Activated CD4-positive, alpha-beta T cell treated with anti-CD3 and anti-CD28 coated beads for 36 hours (primary cell): ENCODE data around the gene CARMIL1. TPM values are rescaled to one million over a fixed set of nuclear protein-coding genes. Genes with fewer than 3 reads are reported as not detected.

Experiments used
- ATAC-seq: fragments of 200-7000 bp; cut with Tn5 transposase; one replicate; pipeline ENCODE4 v1.10.0; 2021; ENCODE audit warnings: mild to moderate bottlenecking, moderate library complexity
- CTCF ChIA-PET: fragments of 350-600 bp; sonication (Branson Sonifier 250); formaldehyde crosslinking; loops from one replicate; lab custom pipeline; 2021; ENCODE audit warnings: antibody characterized with exemption; lab: Charles Lee
- POLR2A ChIA-PET: fragments of 350-600 bp; sonication (Branson Sonifier 250); formaldehyde crosslinking; loops from one replicate; lab custom pipeline; 2021; ENCODE audit warnings: antibody characterized with exemption, inconsistent platforms; lab: Charles Lee
- DNase-seq: peaks from one replicate; pipeline ENCODE4 v3.0.0-alpha.2; 2020
- H3K27ac Mint-ChIP-seq: one replicate; pipeline ENCODE4 v1.8.0; 2021; ENCODE audit warnings: mixed read lengths
- H3K27me3 Mint-ChIP-seq: one replicate; pipeline ENCODE4 v1.8.0; 2021; ENCODE audit warnings: mixed read lengths
- H3K36me3 Mint-ChIP-seq: one replicate; pipeline ENCODE4 v1.8.0; 2021; ENCODE audit warnings: low read depth, mixed read lengths
- H3K4me1 Mint-ChIP-seq: one replicate; pipeline ENCODE4 v1.8.0; 2021; ENCODE audit warnings: mixed read lengths
- H3K4me3 Mint-ChIP-seq: one replicate; pipeline ENCODE4 v1.8.0; 2021; ENCODE audit warnings: mild to moderate bottlenecking, moderate library complexity, mixed read lengths
- H3K9me3 Mint-ChIP-seq: one replicate; pipeline ENCODE4 v1.8.0; 2021; ENCODE audit warnings: low read depth, mixed read lengths
- intact Hi-C, 2 experiments: fragments of 100-400 bp; cut with DNase I in 1 of 2; cut with micrococcal nuclease in 1 of 2; formaldehyde crosslinking; loops; one replicate each; pipeline versions ENCODE4 v1.14.2 to v1.15.1; 2022 to 2024; cut with DNase I, micrococcal nuclease
- total RNA-seq, 2 experiments: library from RNA; stranded (reverse); gene quantifications; one replicate each; pipeline ENCODE4 v1.2.3, GENCODE V29; 2021

The CARMIL1 gene
- total RNA-seq, 2 experiments from 2014 or later = 4.5 to 4.9 TPM

- POLR2A ChIA-PET = no interaction called here
- Mint-ChIP-seq H3K4me1 (peaks cover 14% of the 10 kb centered on the region), H3K27me3 (no peaks in the 10 kb centered on the region), H3K9me3 (no peaks in the 10 kb centered on the region), H3K36me3 (no peaks in the 10 kb centered on the region), H3K4me3 (no peak overlapping the region), H3K27ac (no peak overlapping the region)
- ATAC-seq (no peak), DNase-seq (no peak)
- intact Hi-C loops = no loop called here
- CTCF ChIA-PET = interaction anchor here (1.2 kb wide), 1 partner anchor 41 kb away, joined by 3 read pairs; no protein-coding TSS in a partner anchor
These were observed 57.8 kb downstream of the CARMIL1 start for GRCh38 chr6:25336996-25337395.

DNA sequence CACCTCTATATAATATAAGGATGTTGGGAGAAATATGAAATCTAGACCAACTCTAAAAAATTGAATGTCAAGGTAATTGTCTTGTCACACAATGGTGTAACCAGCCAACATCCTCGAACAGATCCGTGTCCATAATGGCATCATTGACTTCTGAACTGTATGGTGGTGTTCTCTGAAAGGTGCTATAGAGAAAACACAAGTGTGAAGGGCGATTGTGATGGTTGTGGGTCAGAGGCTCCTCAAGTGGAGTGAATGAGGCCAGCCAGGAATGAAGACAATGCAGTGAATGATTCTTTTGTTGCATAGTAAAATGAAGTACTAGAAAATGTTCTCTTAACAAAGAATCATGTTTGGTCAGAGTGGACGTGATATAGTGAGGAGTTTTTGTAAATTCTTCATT lies 58.3 kb downstream of the CARMIL1 start:
- intact Hi-C loops = no loop called here

DNA sequence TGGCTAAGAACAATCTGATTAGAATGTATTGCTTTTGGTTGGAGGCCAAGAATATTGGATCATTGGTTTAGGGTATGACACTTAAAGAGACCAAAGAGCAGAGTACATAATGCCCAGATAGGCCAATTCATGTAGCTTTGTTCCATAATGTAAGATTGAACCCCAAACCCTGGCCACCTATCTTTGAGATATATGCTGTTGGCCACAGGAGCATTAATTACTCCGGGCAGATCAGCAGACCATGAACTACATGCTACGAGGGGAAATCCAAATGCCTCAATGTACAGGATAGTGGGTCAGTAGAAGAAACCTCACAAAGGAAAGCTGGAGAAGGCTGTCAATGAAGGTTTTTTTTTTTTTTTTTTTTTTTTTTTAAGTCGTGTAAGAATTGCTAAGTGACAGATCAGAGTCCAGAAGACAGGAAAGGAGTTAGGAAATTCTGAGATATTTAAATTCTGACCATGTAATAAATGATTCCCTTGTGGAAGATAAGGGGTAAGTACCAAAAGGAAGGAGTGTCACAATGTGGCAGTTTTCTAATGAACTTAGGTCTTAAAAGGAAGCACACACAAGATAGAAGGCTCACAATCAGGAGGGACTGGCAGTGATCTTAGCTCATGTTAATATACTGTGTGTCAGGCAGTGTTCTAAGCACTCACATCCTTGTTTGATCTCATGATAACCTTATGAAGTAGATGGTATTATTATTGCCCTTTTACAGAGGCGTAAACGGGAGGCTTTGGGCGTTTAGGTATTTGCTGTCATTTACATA lies 61.4 kb downstream of the CARMIL1 start:
- Mint-ChIP-seq H3K36me3 (no peaks in the 10 kb centered on the region), H3K27me3 (no peaks in the 10 kb centered on the region), H3K27ac (no peak overlapping the region), H3K4me3 (no peak overlapping the region), H3K4me1 (peaks cover 15% of the 10 kb centered on the region), H3K9me3 (no peaks in the 10 kb centered on the region)
- ATAC-seq = no peak
- ChIA-PET CTCF (interaction anchor here (0.6 to 1.5 kb wide), 3 partner anchors 11 to 78 kb away, joined by 3 to 6 read pairs (median 3); no protein-coding TSS in a partner anchor), POLR2A (no interaction called here)
- intact Hi-C loops = no loop called here
- DNase-seq = no peak

More for the DNA sequence above, 58.3 kb downstream of the CARMIL1 start:
- no peaks in the 10 kb centered on the region for H3K9me3 Mint-ChIP-seq
- DNase-seq (no peak), ATAC-seq (no peak)
- no peaks in the 10 kb centered on the region for H3K27me3 Mint-ChIP-seq
- H3K27ac Mint-ChIP-seq = no peak overlapping the region
- H3K4me3 Mint-ChIP-seq = no peak overlapping the region
- ChIA-PET CTCF (interaction anchor here (1.2 kb wide), 1 partner anchor 42 kb away, joined by 3 read pairs; no protein-coding TSS in a partner anchor), POLR2A (no interaction called here)
- peaks cover 14% of the 10 kb centered on the region for H3K4me1 Mint-ChIP-seq
- H3K36me3 Mint-ChIP-seq = no peaks in the 10 kb centered on the region

DNA sequence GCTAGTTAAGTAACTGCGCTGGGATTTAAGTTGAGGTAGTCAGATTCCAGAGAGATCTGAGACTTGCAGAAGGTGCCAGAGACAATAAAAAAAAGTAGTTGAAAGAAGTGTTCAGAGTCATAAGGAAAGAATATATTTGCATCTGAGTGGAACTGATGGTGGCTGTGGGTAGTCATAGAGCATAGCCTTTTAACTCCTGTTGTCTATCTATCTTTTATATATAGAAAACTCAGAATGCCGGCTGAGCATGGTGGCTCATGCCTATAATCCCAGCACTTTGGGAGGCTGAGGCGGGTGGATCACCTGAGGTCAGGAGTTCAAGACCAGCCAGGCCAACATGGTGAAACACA lies 62.0 kb downstream of the CARMIL1 start:
- Mint-ChIP-seq H3K27ac (no peak overlapping the region), H3K4me1 (peaks cover 15% of the 10 kb centered on the region), H3K4me3 (no peak overlapping the region), H3K27me3 (no peaks in the 10 kb centered on the region), H3K9me3 (no peaks in the 10 kb centered on the region), H3K36me3 (no peaks in the 10 kb centered on the region)
- CTCF ChIA-PET = no interaction called here
- intact Hi-C loops = no loop called here
- DNase-seq (no peak), ATAC-seq (no peak)
- POLR2A ChIA-PET = no interaction called here

- intact Hi-C loops = no loop called here
- ATAC-seq = no peak
- ChIA-PET CTCF (interaction anchor here (0.5 to 1.5 kb wide), 4 partner anchors 23 to 369 kb away, joined by 3 to 4 read pairs (median 3); no protein-coding TSS in a partner anchor), POLR2A (interaction anchor here (0.6 kb wide), 1 partner anchor 69 kb away, joined by 4 read pairs; no protein-coding TSS in a partner anchor)
- Mint-ChIP-seq H3K27me3 (no peaks in the 10 kb centered on the region), H3K27ac (peak overlapping the region; percentile 22), H3K9me3 (no peaks in the 10 kb centered on the region), H3K4me1 (peaks cover 15% of the 10 kb centered on the region), H3K4me3 (no peak overlapping the region), H3K36me3 (no peaks in the 10 kb centered on the region)
- DNase-seq = no peak
These were observed 62.9 kb downstream of the CARMIL1 start for GRCh38 chr6:25341923-25342619.

- Mint-ChIP-seq H3K27ac (no peak overlapping the region), H3K27me3 (no peaks in the 10 kb centered on the region), H3K9me3 (no peaks in the 10 kb centered on the region), H3K4me1 (peaks cover 11% of the 10 kb centered on the region), H3K4me3 (no peak overlapping the region), H3K36me3 (no peaks in the 10 kb centered on the region)
- intact Hi-C loops = no loop called here
- ATAC-seq (no peak), DNase-seq (no peak)
- CTCF ChIA-PET = interaction anchor here (0.5 to 1.5 kb wide), 3 partner anchors 24 to 369 kb away, joined by 3 to 4 read pairs (median 3); no protein-coding TSS in a partner anchor
- POLR2A ChIA-PET = interaction anchor here (0.6 kb wide), 1 partner anchor 70 kb away, joined by 4 read pairs; no protein-coding TSS in a partner anchor
These were observed 63.6 kb downstream of the CARMIL1 start for GRCh38 chr6:25342802-25343201.

DNA sequence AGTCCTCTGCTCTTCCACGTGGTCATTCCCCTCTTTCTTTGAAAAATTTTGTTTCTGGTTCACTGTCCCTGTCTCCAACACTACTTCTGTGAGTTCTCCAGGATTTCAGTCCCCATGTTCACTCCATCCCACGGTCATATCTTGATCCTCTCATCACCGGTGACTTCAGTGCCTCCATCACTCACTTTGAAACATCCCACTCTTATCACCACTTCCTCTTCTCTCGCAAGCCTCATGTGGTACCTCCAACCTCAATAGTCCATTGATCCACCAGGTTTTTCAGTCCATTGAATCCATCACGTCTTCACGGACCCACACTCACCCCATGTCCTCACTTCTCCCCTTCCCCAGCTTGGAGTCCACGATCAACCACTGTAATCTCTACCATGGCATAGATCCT lies 64.8 kb downstream of the CARMIL1 start:
- CTCF ChIA-PET = no interaction called here
- ATAC-seq (peak; percentile 51), DNase-seq (no peak)
- Mint-ChIP-seq H3K27ac (no peak overlapping the region), H3K27me3 (no peaks in the 10 kb centered on the region), H3K4me1 (peaks cover 11% of the 10 kb centered on the region), H3K36me3 (no peaks in the 10 kb centered on the region), H3K9me3 (no peaks in the 10 kb centered on the region), H3K4me3 (no peak overlapping the region)
- intact Hi-C loops = no loop called here
- POLR2A ChIA-PET = no interaction called here

DNA sequence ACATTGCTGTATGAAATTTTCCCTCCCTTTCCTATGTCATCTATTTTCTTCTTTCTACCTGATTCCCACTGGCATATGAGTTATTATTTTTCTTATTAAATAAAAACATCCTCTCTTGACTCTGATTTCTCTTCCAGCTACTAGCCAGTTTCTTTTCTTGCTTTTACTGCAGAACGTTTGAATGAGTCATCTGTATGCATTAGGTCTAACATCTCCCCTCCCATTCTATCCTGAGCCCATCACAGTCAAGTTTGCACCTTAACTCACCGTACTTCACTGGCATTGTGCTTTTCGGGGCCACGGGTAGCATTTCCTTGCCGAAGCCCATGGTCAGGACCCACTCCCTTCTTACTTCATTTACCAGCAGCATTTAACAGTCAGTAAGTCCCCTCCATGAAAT lies 65.7 kb downstream of the CARMIL1 start:
- Mint-ChIP-seq H3K27ac (no peak overlapping the region), H3K9me3 (no peaks in the 10 kb centered on the region), H3K36me3 (no peaks in the 10 kb centered on the region), H3K27me3 (no peaks in the 10 kb centered on the region), H3K4me1 (peaks cover 11% of the 10 kb centered on the region), H3K4me3 (no peak overlapping the region)
- no peak for DNase-seq
- ChIA-PET POLR2A (interaction anchor here (0.6 kb wide), 1 partner anchor 22 kb away, joined by 3 read pairs; no protein-coding TSS in a partner anchor), CTCF (no interaction called here)
- ATAC-seq = peak; percentile 55
- intact Hi-C loops = no loop called here

DNA sequence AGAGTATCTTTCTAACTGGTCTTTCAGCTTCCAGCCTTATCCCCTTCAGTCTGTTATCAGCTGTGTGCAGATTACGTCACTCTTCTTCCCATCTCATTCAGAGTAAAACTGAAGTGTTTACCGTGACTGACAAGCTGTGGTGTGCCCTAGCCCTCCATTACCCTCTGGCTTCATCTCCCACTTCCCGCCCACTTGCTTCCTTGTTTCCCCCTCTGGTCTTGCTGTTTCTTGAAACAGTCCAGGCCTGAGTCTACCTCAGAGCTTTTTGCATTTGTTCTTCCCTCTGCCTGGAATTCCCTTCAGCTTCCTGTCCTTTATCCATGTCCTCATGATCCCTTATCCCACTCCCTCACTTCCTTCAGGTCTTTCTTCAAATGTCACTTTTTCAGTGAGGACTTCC lies 66.9 kb downstream of the CARMIL1 start:
- CTCF ChIA-PET = interaction anchor here (1.1 to 1.3 kb wide), 2 partner anchors 81 to 144 kb away, joined by 3 to 5 read pairs; no protein-coding TSS in a partner anchor
- no peak for DNase-seq
- ATAC-seq = no peak
- intact Hi-C loops = no loop called here
- no peaks in the 10 kb centered on the region for H3K36me3 Mint-ChIP-seq
- H3K27ac Mint-ChIP-seq = no peak overlapping the region
- no peaks in the 10 kb centered on the region for H3K9me3 Mint-ChIP-seq
- no peak overlapping the region for H3K4me3 Mint-ChIP-seq
- POLR2A ChIA-PET = no interaction called here
- no peaks in the 10 kb centered on the region for H3K27me3 Mint-ChIP-seq
- peaks cover 8% of the 10 kb centered on the region for H3K4me1 Mint-ChIP-seq

DNA sequence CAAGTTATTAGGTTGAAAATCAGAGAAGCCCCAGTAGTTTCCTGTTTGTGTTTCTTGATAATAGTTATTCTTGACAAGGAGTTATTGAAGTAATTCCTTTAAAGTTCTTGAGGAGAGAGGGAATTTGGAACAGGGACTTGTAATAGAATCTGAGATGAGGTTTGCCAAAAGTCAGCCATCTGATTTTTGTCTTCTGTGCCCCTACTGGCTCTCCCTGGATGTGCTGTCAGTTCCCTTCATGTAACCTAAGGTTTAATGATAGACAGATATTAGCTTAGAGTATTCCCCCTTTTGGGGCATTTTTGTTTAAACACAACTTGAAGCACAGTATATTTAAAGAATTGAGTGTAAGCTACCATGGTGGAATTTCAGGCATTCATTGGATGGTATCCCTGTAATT lies 71.4 kb downstream of the CARMIL1 start:
- DNase-seq = no peak
- no peaks in the 10 kb centered on the region for H3K36me3 Mint-ChIP-seq
- H3K27me3 Mint-ChIP-seq = no peaks in the 10 kb centered on the region
- CTCF ChIA-PET = no interaction called here
- H3K4me3 Mint-ChIP-seq = no peak overlapping the region
- intact Hi-C loops = no loop called here
- POLR2A ChIA-PET = no interaction called here
- no peak overlapping the region for H3K27ac Mint-ChIP-seq
- H3K4me1 Mint-ChIP-seq = peaks cover 7% of the 10 kb centered on the region
- no peaks in the 10 kb centered on the region for H3K9me3 Mint-ChIP-seq
- ATAC-seq = no peak

- DNase-seq = no peak
- no peaks in the 10 kb centered on the region for H3K9me3 Mint-ChIP-seq
- peaks cover 7% of the 10 kb centered on the region for H3K4me1 Mint-ChIP-seq
- no peak for ATAC-seq
- ChIA-PET CTCF (no interaction called here), POLR2A (no interaction called here)
- H3K27ac Mint-ChIP-seq = no peak overlapping the region
- intact Hi-C loops = no loop called here
- H3K4me3 Mint-ChIP-seq = no peak overlapping the region
- H3K27me3 Mint-ChIP-seq = no peaks in the 10 kb centered on the region
- H3K36me3 Mint-ChIP-seq = no peaks in the 10 kb centered on the region
These were observed 72.3 kb downstream of the CARMIL1 start for GRCh38 chr6:25351485-25351884.
